Epidermal melanocyte (primary cell): ENCODE data around the gene TRABD2B.

Experiments
- DNase-seq: peaks from one replicate; pipeline ENCODE4 v3.0.0; 2011; ENCODE audit warnings: low spot score; ENCODE audit not compliant: insufficient read length

TRABD2B gene

GRCh38 chr1:47830641-47831333, 166.4 kb downstream of the TRABD2B start:
- DNase-seq: no peak

DNA sequence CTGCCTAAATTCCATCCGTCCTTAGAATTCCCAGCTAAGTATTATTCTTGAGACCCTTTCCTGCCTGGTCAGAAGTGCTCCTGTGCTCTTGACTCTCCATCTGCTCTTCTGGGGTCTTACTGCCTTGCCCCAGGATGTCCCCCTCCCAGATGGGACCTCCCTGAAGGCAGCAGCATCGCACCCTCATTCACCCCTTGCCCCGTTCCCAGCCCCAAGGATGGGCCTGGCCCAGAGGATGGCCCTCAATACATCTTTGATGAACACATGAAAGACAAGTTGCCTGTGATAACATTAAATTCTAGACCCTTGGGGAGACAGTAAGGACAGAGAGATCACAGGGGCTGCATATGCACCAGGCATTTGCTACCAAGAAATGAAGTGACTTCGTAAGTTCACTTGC, 167.2 kb downstream of the TRABD2B start:
- DNase-seq: no peak

DNA sequence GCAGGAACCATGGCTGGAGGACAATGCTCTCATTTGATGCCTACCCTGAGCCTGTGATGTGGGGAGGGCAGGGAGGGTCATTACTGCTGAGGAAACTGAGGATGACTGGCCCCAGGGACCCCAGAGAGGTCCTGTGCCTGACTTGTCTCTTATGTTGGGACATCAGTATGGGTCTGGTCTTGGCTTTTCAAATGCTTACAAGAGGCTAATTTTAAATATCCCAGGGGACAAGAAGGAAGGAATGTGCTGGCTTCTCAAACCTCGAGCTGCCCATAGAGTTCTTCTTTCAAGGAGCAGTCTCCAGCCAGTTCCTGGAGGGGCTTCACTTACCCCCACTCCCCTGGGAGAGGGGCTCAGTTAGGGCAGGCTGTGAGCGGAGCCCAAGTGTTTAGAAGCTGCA, 168.2 kb downstream of the TRABD2B start:
- no peak for DNase-seq

DNA sequence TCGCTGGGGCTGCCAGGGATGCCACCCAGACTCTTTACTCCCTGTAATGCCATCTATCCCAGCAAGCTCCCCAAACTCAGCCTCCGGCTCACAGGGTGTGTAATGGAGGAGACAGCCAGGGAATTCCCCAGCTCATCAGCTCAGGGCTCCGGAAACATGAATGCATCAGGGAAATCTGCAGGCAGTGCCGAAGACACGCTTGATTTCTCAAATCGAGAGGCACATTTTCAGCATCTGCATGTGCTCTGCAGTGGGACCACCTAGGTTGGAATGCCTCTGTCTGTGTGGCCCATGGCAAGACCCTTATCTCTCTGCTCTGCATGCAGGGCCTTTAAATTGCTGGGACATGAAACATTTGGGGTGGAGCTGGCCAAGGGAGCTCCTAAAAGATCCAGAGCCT, 170.1 kb downstream of the TRABD2B start:
- no peak for DNase-seq

DNA sequence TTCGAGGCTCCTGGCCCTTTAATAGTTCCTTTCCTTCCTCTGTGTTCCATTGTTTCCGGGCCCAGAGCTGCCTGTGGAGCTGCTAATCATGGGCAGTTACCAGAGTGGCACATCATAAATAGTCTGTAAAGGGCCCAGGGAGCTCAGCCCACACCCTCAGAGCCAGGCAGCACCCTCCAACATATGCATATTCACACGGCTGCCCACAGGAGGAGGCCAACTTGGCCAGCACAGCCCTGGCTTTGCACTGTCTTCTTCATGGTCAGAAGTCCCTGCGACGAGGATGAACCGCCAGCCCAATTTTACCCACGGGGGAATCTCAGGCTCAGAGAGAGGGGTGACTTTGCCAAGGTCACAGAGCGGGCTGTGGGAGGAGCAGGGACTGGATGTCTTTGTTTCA, 172.5 kb downstream of the TRABD2B start:
- no peak for DNase-seq

DNA sequence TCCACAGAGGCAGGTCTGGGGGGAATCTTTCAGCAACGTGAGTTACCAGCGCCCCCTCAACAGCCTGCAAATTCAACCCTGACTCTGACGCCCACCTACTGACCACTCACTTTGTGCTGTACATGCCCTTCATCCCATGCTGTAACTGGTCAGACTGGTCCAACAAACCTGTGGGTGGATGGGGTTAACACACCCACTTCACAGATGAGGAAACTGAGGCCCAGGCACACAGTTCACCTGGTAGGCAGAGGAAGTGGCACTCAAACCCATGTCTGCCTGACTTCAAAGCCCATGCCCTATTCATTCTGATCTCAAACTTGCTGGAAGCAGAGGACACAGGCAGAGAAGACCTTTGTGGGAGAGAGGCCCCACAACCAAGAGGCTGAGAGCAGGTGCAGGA, 172.9 kb downstream of the TRABD2B start:
- no peak for DNase-seq

GRCh38 chr1:47823040-47823808, 174.0 kb downstream of the TRABD2B start:
- no peak for DNase-seq

- DNase-seq: no peak
Observed at GRCh38 chr1:47821760-47822159, 175.4 kb downstream of the TRABD2B start.

DNA sequence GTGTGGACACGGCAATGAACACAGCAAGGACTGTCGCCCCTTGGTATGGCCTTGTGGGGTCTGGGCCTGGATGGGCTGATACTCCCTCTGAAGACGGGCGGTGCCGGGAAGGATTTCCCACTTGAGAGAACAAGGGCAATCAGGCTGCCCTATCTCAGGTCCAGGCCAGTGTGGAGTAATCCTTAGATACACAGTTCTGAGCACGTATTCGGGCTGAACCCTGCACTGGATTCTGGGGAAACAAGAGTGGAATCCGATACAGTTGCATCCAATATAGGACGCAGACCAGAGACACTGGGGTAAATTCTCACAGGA, 177.7 kb downstream of the TRABD2B start:
- no peak for DNase-seq

- DNase-seq: no peak
Observed at GRCh38 chr1:47818682-47819573, 178.3 kb downstream of the TRABD2B start.

DNA sequence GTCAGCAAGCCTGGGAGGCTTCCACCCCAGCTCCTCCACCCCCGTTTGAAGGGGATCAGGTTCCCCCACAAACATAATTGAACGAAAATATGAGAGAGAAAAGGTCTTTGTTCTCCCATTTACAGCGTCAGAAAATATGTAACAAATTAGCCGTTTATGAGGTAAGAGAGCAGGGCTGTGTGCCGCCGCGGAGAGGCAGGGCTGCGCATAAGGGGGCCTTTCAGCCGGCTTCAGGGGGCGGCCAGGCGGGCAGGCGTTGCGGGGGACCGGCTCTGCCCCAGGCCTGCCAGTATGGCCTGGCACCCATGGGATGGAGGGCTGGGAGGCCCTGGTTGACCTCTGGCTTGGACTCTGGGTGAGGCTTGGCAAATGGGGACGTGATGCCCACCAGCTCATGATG, 179.3 kb downstream of the TRABD2B start:
- DNase-seq: no peak

- no peak for DNase-seq
Observed at GRCh38 chr1:47816325-47817071, 180.7 kb downstream of the TRABD2B start.

DNA sequence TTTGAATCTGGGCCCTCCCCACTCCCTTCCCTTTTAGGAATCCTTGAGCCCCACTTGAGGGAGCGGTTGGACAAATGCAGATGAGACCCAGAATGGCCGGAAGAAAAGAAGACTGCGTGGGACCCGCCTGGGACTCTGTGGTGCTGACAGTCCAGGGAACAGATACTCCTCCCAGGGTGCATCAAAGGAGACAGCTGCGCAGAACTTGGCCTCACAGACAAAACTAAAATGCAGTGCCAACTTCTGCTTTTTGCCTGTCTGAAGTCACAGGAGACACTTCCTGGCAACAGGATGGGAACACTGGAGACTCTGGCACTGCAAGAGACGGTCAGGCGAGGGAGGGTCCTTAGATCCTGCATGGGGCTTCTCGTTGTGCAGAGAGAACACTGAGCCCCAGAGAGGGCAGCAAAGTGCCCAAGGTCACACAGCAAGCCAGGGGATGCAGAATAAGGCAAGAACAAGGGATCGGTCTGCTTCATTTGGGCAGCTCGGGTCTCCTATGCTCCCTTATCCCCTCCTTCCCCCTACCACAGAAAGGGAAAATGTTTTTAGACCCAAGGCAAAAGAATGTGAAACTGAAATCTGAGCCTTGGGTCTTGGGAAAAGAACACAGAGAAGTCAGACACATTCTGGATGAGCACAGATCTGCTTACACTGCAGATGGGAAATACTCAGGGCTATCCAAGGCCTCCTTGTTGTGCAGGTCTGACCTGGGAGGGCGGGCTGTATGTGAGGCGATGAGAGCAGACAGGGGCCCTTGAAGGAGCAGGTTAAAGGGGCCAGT, 182.4 kb downstream of the TRABD2B start:
- DNase-seq: no peak

- no peak for DNase-seq
Observed at GRCh38 chr1:47813970-47814369, 183.2 kb downstream of the TRABD2B start.

GRCh38 chr1:47812904-47813514, 184.2 kb downstream of the TRABD2B start:
- no peak for DNase-seq

- DNase-seq: no peak
Observed at GRCh38 chr1:47810964-47811682, 186.1 kb downstream of the TRABD2B start.

GRCh38 chr1:47809301-47810084, 187.7 kb downstream of the TRABD2B start:
- DNase-seq: no peak

- DNase-seq: no peak
Observed at GRCh38 chr1:47808612-47809011, 188.6 kb downstream of the TRABD2B start.

- no peak for DNase-seq
Observed at GRCh38 chr1:47805921-47806361, 191.2 kb downstream of the TRABD2B start.
